SK-N-SH (cell line): ENCODE results near the gene TSEN15. TPM values are rescaled to one million over a fixed set of nuclear protein-coding genes. Genes with fewer than 3 reads are reported as not detected.

Experiments used
- CTCF ChIA-PET: fragments of 300-600, 350-600 bp; formaldehyde crosslinking; extraction: SDS; loops from one replicate; lab custom pipeline; 2021; lab: Yijun Ruan, JAX
- POLR2A ChIA-PET: fragments of 350-600 bp; sonication (Branson Sonifier 250); formaldehyde crosslinking; extraction: SDS; loops from one replicate; lab custom pipeline; 2020; ENCODE audit warnings: antibody characterized with exemption, inconsistent platforms; lab: Yijun Ruan, JAX
- DNase-seq: peaks from one replicate; pipeline ENCODE4 v3.0.0; 2012
- H2AFZ ChIP-seq: fragments of 200-600 bp; sonication (generic); 2 replicates; pipeline ENCODE4 v1.8.1; 2016; ENCODE audit warnings: antibody characterized with exemption, mild to moderate bottlenecking, low read depth
- H3F3A ChIP-seq: fragments of 200-600 bp; sonication (generic); replicated peaks from 2 replicates; pipeline ENCODE3; 2016; ENCODE audit warnings: antibody characterized with exemption, mild to moderate bottlenecking; ENCODE audit not compliant: insufficient read depth
- H3K27ac ChIP-seq, 2 experiments: fragments of 200-500 bp in 1 of 2; fragments of 200-600 bp in 1 of 2; sonication (Bioruptor generic) in 1 of 2; sonication (generic), shearing (Covaris generic) in 1 of 2; 2 replicates each; pipeline versions ENCODE4 v1.5.1 to v1.6.1; 2014 to 2016; ENCODE audit warnings: low read depth in 2 of 2, inconsistent platforms in 1 of 2, low read length in 1 of 2, mild to moderate bottlenecking in 1 of 2, mixed read lengths in 1 of 2
- H3K27me3 ChIP-seq: fragments of 200-600 bp; sonication (generic), shearing (Covaris generic); 2 replicates; pipeline ENCODE4 v1.6.1; 2016; ENCODE audit warnings: mixed run types; ENCODE audit not compliant: insufficient read depth
- H3K36me3 ChIP-seq, 2 experiments: fragments of 200-500 bp in 1 of 2; fragments of 200-600 bp in 1 of 2; sonication (Bioruptor generic) in 1 of 2; sonication (generic) in 1 of 2; replicated peaks in 1 of 2; 2 replicates each; pipeline versions ENCODE3 to v1.5.1; 2014 to 2016; ENCODE audit warnings: low read length in 1 of 2, mild to moderate bottlenecking in 1 of 2; ENCODE audit not compliant: insufficient read depth in 2 of 2, control insufficient read depth in 1 of 2
- H3K4me1 ChIP-seq, 2 experiments: fragments of 200-500 bp in 1 of 2; fragments of 200-600 bp in 1 of 2; sonication (Bioruptor generic) in 1 of 2; sonication (generic), shearing (Covaris generic) in 1 of 2; 2 replicates each; pipeline versions ENCODE4 v1.5.1 to v1.6.1; 2014 to 2016; ENCODE audit warnings: low read depth in 1 of 2, low read length in 1 of 2, mixed run types in 1 of 2; ENCODE audit not compliant: insufficient read depth in 2 of 2, control insufficient read depth in 1 of 2
- H3K4me2 ChIP-seq: fragments of 200-600 bp; sonication (generic), shearing (Covaris generic); 2 replicates; pipeline ENCODE4 v1.6.1; 2017; ENCODE audit warnings: mixed run types
- H3K4me3 ChIP-seq, 2 experiments: fragments of 200-500 bp in 1 of 2; fragments of 200-600 bp in 1 of 2; sonication (Bioruptor generic) in 1 of 2; sonication (generic), shearing (Covaris generic) in 1 of 2; 2 replicates each; pipeline versions ENCODE4 v1.5.1 to v1.8.1; 2014 to 2016; ENCODE audit warnings: low read depth in 2 of 2, inconsistent platforms in 1 of 2, low read length in 1 of 2, mild to moderate bottlenecking in 1 of 2, mixed read lengths in 1 of 2, moderate library complexity in 1 of 2
- H3K79me2 ChIP-seq: fragments of 200-600 bp; sonication (generic); 2 replicates; pipeline ENCODE4 v1.8.1; 2017; ENCODE audit warnings: mild to moderate bottlenecking; ENCODE audit not compliant: insufficient read depth
- H3K9ac ChIP-seq: fragments of 200-600 bp; sonication (generic); 2 replicates; pipeline ENCODE4 v1.6.1; 2017; ENCODE audit warnings: mixed run types
- H3K9me2 ChIP-seq: fragments of 200-600 bp; sonication (generic); 2 replicates; pipeline ENCODE4 v1.6.1; 2017; ENCODE audit warnings: mixed run types
- H3K9me3 ChIP-seq: fragments of 200-600 bp; sonication (generic); 2 replicates; pipeline ENCODE4 v1.6.1; 2017; ENCODE audit warnings: mixed run types, mild to moderate bottlenecking, moderate library complexity
- H4K20me1 ChIP-seq: fragments of 200-600 bp; sonication (generic); 2 replicates; pipeline ENCODE4 v1.6.1; 2017; ENCODE audit warnings: mild to moderate bottlenecking, mixed run types; ENCODE audit not compliant: insufficient read depth
- CHD2 ChIP-seq: fragments of 150-350 bp; IDR thresholded peaks from 2 replicates; pipeline ENCODE4 v1.6.1; 2018; ENCODE audit warnings: low read length; ENCODE audit not compliant: partially characterized antibody
- ELF1 ChIP-seq: IDR thresholded peaks from 2 replicates; pipeline ENCODE4 v1.4.0; 2012
- EP300 ChIP-seq, 2 experiments: IDR thresholded peaks; 2 replicates each; pipeline versions ENCODE4 v1.4.0 to v1.6.1; 2012; ENCODE audit warnings: borderline replicate concordance in 1 of 2, low read depth in 1 of 2, low read length in 1 of 2
- FOSL2 ChIP-seq: IDR thresholded peaks from 2 replicates; pipeline ENCODE4 v1.4.0; 2012; ENCODE audit warnings: low read depth, mild to moderate bottlenecking, moderate library complexity, borderline replicate concordance
- FOXJ3 ChIP-seq: sonication (generic); formaldehyde crosslinking; IDR thresholded peaks from 2 replicates; pipeline ENCODE4 v1.5.1; 2020; ENCODE audit warnings: mild to moderate bottlenecking, missing genetic modification reagents
- FOXM1 ChIP-seq: IDR thresholded peaks from 2 replicates; pipeline ENCODE4 v1.4.0; 2012; ENCODE audit warnings: low read depth, mild to moderate bottlenecking
- GABPA ChIP-seq: IDR thresholded peaks from 2 replicates; pipeline ENCODE4 v1.4.0; 2012; ENCODE audit warnings: low read depth, mild to moderate bottlenecking
- GATA2 ChIP-seq: sonication (generic); formaldehyde crosslinking; IDR thresholded peaks from 2 replicates; pipeline ENCODE4 v1.5.0; 2020; ENCODE audit warnings: mild to moderate bottlenecking, missing genetic modification reagents
- JUND ChIP-seq: IDR thresholded peaks from 2 replicates; pipeline ENCODE4 v1.4.0; 2012
- MEF2A ChIP-seq: IDR thresholded peaks from 2 replicates; pipeline ENCODE4 v1.4.0; 2012; ENCODE audit warnings: low read depth, borderline replicate concordance
- MXI1 ChIP-seq: IDR thresholded peaks from 2 replicates; pipeline ENCODE4 v1.6.1; 2012; ENCODE audit warnings: mild to moderate bottlenecking, low read depth, low read length, improper control_type of control experiment
- NFIC ChIP-seq: IDR thresholded peaks from 2 replicates; pipeline ENCODE4 v1.4.0; 2012; ENCODE audit warnings: borderline replicate concordance
- POLR2AphosphoS5 ChIP-seq: IDR thresholded peaks from 2 replicates; pipeline ENCODE4 v1.6.1; 2012; ENCODE audit warnings: low read depth, low read length
- RAD21 ChIP-seq: IDR thresholded peaks from 2 replicates; pipeline ENCODE4 v1.6.1; 2012; ENCODE audit warnings: mild to moderate bottlenecking, low read length
- RCOR1 ChIP-seq: fragments of 150-350 bp; IDR thresholded peaks from 2 replicates; pipeline ENCODE4 v1.6.1; 2017; ENCODE audit warnings: antibody characterized with exemption, low read length
- RXRA ChIP-seq: IDR thresholded peaks from 2 replicates; pipeline ENCODE4 v1.4.0; 2012; ENCODE audit warnings: low read depth, mild to moderate bottlenecking, borderline replicate concordance
- SIN3A ChIP-seq: IDR thresholded peaks from 2 replicates; pipeline ENCODE4 v1.6.1; 2012; ENCODE audit warnings: low read depth, mild to moderate bottlenecking, low read length, moderate library complexity, borderline replicate concordance
- SMC3 ChIP-seq: IDR thresholded peaks from 2 replicates; pipeline ENCODE4 v1.6.1; 2012; ENCODE audit warnings: low read depth, low read length, improper control_type of control experiment
- TAF1 ChIP-seq: IDR thresholded peaks from 2 replicates; pipeline ENCODE4 v1.6.1; 2012; ENCODE audit warnings: low read depth, mild to moderate bottlenecking, low read length, moderate library complexity, borderline replicate concordance
- TCF12 ChIP-seq: IDR thresholded peaks from 2 replicates; pipeline ENCODE4 v1.4.0; 2012
- YY1 ChIP-seq: IDR thresholded peaks from 2 replicates; pipeline ENCODE4 v1.4.0; 2012; ENCODE audit warnings: low read depth, mild to moderate bottlenecking
- WGBS: methylation state at CpG from one replicate; pipeline ENCODE4 v1.1.6; 2017; ENCODE audit warnings: low lambda C conversion rate; 5-methylcytosine and 5-hydroxymethylcytosine counted together
- polyA plus RNA-seq, 3 experiments: library from polyadenylated mRNA; depleted of rRNA; stranded (reverse); fragments of >200 nt; gene quantifications; 2 replicates each; pipeline ENCODE4 v1.2.3, GENCODE V29; 2012
- TF ChIP-seq, protein P1 (sequence below): fragments of 150-350 bp; IDR thresholded peaks from 2 replicates; pipeline ENCODE4 v1.6.1; 2017; ENCODE audit warnings: antibody characterized with exemption, low read length, low read depth, borderline replicate concordance
- TF ChIP-seq, protein P2 (sequence below): IDR thresholded peaks from 2 replicates; pipeline ENCODE4 v1.4.0; 2012; ENCODE audit warnings: low read depth, borderline replicate concordance
- TF ChIP-seq, protein P3 (sequence below): IDR thresholded peaks from 2 replicates; pipeline ENCODE4; 2012
- TF ChIP-seq, protein P4 (sequence below): IDR thresholded peaks from 2 replicates; pipeline ENCODE4 v1.4.0; 2012; ENCODE audit warnings: low read depth

Gene TSEN15
- polyA plus RNA-seq, 1 of the 3 experiments (the other 2 are of a cell fraction) = 29.0 TPM

DNA sequence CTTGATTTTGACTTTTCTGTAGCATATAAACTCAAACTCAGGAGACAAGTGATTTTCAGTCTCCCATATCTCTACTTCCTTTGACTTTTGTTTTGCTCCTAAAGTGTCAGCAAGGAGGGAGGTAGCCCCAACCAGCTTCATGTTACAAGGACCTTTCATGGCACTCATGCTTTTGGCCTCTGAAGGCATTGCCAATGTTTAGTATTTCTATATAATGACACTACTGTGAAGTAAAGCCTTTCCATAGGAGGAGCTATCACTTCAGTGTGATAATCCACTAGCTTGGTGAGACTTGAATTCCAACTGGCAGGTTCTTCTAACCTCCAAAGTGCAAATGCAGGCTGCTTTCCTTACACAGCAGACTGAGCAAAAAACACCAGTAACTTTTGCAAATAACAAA lies 28.4 kb upstream of the TSEN15 start (continued):
- TF ChIP-seq GATA2 (CRISPR knock-in tag) (no peak), FOXJ3 (no peak), POLR2AphosphoS5 (no peak), NFIC (no peak), MXI1 (no peak), CHD2 (no peak), JUND (no peak)
- TF ChIP-seq, protein P1, sequence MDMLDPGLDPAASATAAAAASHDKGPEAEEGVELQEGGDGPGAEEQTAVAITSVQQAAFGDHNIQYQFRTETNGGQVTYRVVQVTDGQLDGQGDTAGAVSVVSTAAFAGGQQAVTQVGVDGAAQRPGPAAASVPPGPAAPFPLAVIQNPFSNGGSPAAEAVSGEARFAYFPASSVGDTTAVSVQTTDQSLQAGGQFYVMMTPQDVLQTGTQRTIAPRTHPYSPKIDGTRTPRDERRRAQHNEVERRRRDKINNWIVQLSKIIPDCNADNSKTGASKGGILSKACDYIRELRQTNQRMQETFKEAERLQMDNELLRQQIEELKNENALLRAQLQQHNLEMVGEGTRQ = no peak

DNA sequence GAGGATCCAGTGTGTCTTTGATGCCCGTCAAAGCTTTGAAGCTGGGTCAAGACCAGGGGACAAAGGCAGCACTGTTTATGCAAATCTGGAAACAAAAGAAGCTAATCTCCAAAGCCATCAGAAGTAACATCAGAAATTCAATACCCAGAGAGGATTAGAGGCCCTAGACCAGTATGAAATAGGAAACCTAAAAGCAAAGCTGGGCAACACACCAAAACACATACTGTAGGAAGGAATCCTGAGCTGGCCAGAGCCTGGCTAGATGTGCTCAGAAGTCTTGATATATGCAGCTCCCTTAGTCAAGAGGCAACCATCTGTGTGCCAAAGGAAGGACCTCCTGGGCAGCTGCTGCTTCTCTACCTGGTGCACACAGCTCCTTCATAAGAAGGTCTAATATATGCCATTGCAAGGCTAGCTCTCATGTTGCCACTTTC lies 26.3 kb upstream of the TSEN15 start:
- H3K27me3 ChIP-seq = no peaks in the 10 kb centered on the region
- no peak overlapping the region for H3K9ac ChIP-seq
- WGBS = 28% methylated on average over 1 of the region's 1 CpG
- no peaks in the 10 kb centered on the region for H3K79me2 ChIP-seq
- H3K36me3 ChIP-seq = no peaks in the 10 kb centered on the region
- H4K20me1 ChIP-seq = no peaks in the 10 kb centered on the region
- peaks cover 29 to 63% of the 10 kb centered on the region in 2 experiments; a peak in 3 of 4 replicates for H3K4me1 ChIP-seq
- no peaks in the 10 kb centered on the region for H3K9me2 ChIP-seq
- 0 out of 2 replicates have a peak overlapping the region, but pooled peaks have one; percentile 6 for H2AFZ ChIP-seq
- peak overlapping the region; percentile 45 for H3K4me2 ChIP-seq
- no peak overlapping the region for H3K4me3 ChIP-seq
- H3K9me3 ChIP-seq = no peaks in the 10 kb centered on the region
- POLR2A ChIA-PET = no interaction called here
- peak overlapping the region; percentile 78 to 90 for H3K27ac ChIP-seq
- CTCF ChIA-PET = no interaction called here
- peaks cover 5% of the 10 kb centered on the region for H3F3A ChIP-seq
- no peak for DNase-seq
- TF ChIP-seq EP300 (IDR thresholded peaks at IDR 0.05; ENCODE audit: borderline replicate concordance in 1 of 2, low read depth in 1 of 2, low read length in 1 of 2) (peak in 1 of 2 experiments; percentile 94; a peak in 2 of 4 replicates), TCF12 (peak; percentile 91), FOXM1 (0 out of 2 replicates have a peak, but pooled peaks have one; percentile 67), RCOR1 (no peak), YY1 (no peak), ELF1 (no peak), GABPA (no peak), NFIC (peak; percentile 96), RAD21 (no peak), SMC3 (no peak), POLR2AphosphoS5 (peak; percentile 56; the same call in 1 of the 2 replicates), FOSL2 (peak; percentile 51; the same call in 1 of the 2 replicates), SIN3A (peak; percentile 60; the same call in 1 of the 2 replicates), TAF1 (peak; percentile 38; the same call in 1 of the 2 replicates), RXRA (peak; percentile 89; the same call in 1 of the 2 replicates), MEF2A (peak; percentile 59; the same call in 1 of the 2 replicates), JUND (peak; percentile 89), MXI1 (no peak)
- TF ChIP-seq, protein P2, sequence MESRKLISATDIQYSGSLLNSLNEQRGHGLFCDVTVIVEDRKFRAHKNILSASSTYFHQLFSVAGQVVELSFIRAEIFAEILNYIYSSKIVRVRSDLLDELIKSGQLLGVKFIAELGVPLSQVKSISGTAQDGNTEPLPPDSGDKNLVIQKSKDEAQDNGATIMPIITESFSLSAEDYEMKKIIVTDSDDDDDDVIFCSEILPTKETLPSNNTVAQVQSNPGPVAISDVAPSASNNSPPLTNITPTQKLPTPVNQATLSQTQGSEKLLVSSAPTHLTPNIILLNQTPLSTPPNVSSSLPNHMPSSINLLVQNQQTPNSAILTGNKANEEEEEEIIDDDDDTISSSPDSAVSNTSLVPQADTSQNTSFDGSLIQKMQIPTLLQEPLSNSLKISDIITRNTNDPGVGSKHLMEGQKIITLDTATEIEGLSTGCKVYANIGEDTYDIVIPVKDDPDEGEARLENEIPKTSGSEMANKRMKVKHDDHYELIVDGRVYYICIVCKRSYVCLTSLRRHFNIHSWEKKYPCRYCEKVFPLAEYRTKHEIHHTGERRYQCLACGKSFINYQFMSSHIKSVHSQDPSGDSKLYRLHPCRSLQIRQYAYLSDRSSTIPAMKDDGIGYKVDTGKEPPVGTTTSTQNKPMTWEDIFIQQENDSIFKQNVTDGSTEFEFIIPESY = peak; percentile 75; the same call in 1 of the 2 replicates
- TF ChIP-seq, protein P3, sequence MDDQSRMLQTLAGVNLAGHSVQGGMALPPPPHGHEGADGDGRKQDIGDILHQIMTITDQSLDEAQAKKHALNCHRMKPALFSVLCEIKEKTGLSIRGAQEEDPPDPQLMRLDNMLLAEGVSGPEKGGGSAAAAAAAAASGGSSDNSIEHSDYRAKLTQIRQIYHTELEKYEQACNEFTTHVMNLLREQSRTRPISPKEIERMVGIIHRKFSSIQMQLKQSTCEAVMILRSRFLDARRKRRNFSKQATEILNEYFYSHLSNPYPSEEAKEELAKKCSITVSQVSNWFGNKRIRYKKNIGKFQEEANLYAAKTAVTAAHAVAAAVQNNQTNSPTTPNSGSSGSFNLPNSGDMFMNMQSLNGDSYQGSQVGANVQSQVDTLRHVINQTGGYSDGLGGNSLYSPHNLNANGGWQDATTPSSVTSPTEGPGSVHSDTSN = peak; percentile 83
- TF ChIP-seq, protein P4, sequence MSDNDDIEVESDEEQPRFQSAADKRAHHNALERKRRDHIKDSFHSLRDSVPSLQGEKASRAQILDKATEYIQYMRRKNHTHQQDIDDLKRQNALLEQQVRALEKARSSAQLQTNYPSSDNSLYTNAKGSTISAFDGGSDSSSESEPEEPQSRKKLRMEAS = peak; percentile 56; the same call in 1 of the 2 replicates
